Measurements from ENCODE around the gene TTLL12. TPM values are rescaled to one million over a fixed set of nuclear protein-coding genes. Genes with fewer than 3 reads are reported as not detected.

TTLL12 gene
- total RNA-seq, 1 experiment from 2014 or later, result 61.0 TPM

GRCh38 chr22:43180670-43181069 lies 6.3 kb downstream of the TTLL12 start:
- H3K36me3 Mint-ChIP-seq (ENCODE audit: insufficient read depth, unreplicated experiment), result peaks cover 65% of the 10 kb centered on the region
- H3K27ac Mint-ChIP-seq (ENCODE audit: low read depth, unreplicated experiment), result peak overlapping the region; percentile 42
- intact Hi-C loops (cut with micrococcal nuclease), result loop anchor here (1.0 kb wide), 1 partner anchor 10 kb away; no protein-coding TSS in a partner anchor
- ChIA-PET POLR2A (no interaction called here), CTCF (no interaction called here)
- H3K27me3 Mint-ChIP-seq (ENCODE audit: insufficient read depth, unreplicated experiment), result no peaks in the 10 kb centered on the region
- no peak overlapping the region for H3K4me3 Mint-ChIP-seq (ENCODE audit: unreplicated experiment)
- TF ChIP-seq, protein P1, sequence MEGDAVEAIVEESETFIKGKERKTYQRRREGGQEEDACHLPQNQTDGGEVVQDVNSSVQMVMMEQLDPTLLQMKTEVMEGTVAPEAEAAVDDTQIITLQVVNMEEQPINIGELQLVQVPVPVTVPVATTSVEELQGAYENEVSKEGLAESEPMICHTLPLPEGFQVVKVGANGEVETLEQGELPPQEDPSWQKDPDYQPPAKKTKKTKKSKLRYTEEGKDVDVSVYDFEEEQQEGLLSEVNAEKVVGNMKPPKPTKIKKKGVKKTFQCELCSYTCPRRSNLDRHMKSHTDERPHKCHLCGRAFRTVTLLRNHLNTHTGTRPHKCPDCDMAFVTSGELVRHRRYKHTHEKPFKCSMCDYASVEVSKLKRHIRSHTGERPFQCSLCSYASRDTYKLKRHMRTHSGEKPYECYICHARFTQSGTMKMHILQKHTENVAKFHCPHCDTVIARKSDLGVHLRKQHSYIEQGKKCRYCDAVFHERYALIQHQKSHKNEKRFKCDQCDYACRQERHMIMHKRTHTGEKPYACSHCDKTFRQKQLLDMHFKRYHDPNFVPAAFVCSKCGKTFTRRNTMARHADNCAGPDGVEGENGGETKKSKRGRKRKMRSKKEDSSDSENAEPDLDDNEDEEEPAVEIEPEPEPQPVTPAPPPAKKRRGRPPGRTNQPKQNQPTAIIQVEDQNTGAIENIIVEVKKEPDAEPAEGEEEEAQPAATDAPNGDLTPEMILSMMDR (IDR thresholded peaks at IDR 0.05; ENCODE audit: unreplicated experiment), result no peak
- BruUV-seq (replicated peaks), result no TSS peak
- H3K9me3 Mint-ChIP-seq (ENCODE audit: unreplicated experiment), result no peaks in the 10 kb centered on the region
- H3K4me1 Mint-ChIP-seq (ENCODE audit: insufficient read depth, unreplicated experiment), result peaks cover 8% of the 10 kb centered on the region
- DNase-seq (ENCODE audit: unreplicated experiment), result no peak

GRCh38 chr22:43179911-43180195 lies 7.1 kb downstream of the TTLL12 start:
- no TSS peak for BruUV-seq (replicated peaks)
- Mint-ChIP-seq H3K4me3 (ENCODE audit: unreplicated experiment) (no peak overlapping the region), H3K4me1 (ENCODE audit: insufficient read depth, unreplicated experiment) (peaks cover 8% of the 10 kb centered on the region), H3K27ac (ENCODE audit: low read depth, unreplicated experiment) (peak overlapping the region; percentile 42), H3K27me3 (ENCODE audit: insufficient read depth, unreplicated experiment) (no peaks in the 10 kb centered on the region), H3K36me3 (ENCODE audit: insufficient read depth, unreplicated experiment) (peaks cover 61% of the 10 kb centered on the region), H3K9me3 (ENCODE audit: unreplicated experiment) (no peaks in the 10 kb centered on the region)
- ChIA-PET CTCF (no interaction called here), POLR2A (interaction anchor here (0.5 kb wide), 1 partner anchor 566 kb away, joined by 3 read pairs; no protein-coding TSS in a partner anchor)
- TF ChIP-seq, protein P1 (IDR thresholded peaks at IDR 0.05; ENCODE audit: unreplicated experiment), result no peak
- intact Hi-C loops (cut with micrococcal nuclease), result no loop called here
- no peak for DNase-seq (ENCODE audit: unreplicated experiment)

GRCh38 chr22:43179146-43179910 lies 7.6 kb downstream of the TTLL12 start:
- no peak for DNase-seq (ENCODE audit: unreplicated experiment)
- no TSS peak for BruUV-seq (replicated peaks)
- CTCF ChIA-PET, result interaction anchor here (0.6 kb wide), 1 partner anchor 117 kb away, joined by 3 read pairs; no protein-coding TSS in a partner anchor
- TF ChIP-seq, protein P1 (IDR thresholded peaks at IDR 0.05; ENCODE audit: unreplicated experiment), result no peak
- Mint-ChIP-seq H3K4me3 (ENCODE audit: unreplicated experiment) (no peak overlapping the region), H3K9me3 (ENCODE audit: unreplicated experiment) (no peaks in the 10 kb centered on the region), H3K27ac (ENCODE audit: low read depth, unreplicated experiment) (no peak overlapping the region), H3K27me3 (ENCODE audit: insufficient read depth, unreplicated experiment) (no peaks in the 10 kb centered on the region), H3K4me1 (ENCODE audit: insufficient read depth, unreplicated experiment) (peaks cover 6% of the 10 kb centered on the region), H3K36me3 (ENCODE audit: insufficient read depth, unreplicated experiment) (peaks cover 64% of the 10 kb centered on the region)
- intact Hi-C loops (cut with micrococcal nuclease), result no loop called here
- POLR2A ChIA-PET, result no interaction called here

- ChIA-PET CTCF (no interaction called here), POLR2A (interaction anchor here (1.1 to 1.4 kb wide), 2 partner anchors 10 to 14 kb away, joined by 3 to 5 read pairs; partner anchors contain the start of gene TTLL12)
- Mint-ChIP-seq H3K36me3 (ENCODE audit: insufficient read depth, unreplicated experiment) (peaks cover 72% of the 10 kb centered on the region), H3K27ac (ENCODE audit: low read depth, unreplicated experiment) (no peak overlapping the region), H3K27me3 (ENCODE audit: insufficient read depth, unreplicated experiment) (no peaks in the 10 kb centered on the region), H3K9me3 (ENCODE audit: unreplicated experiment) (no peaks in the 10 kb centered on the region), H3K4me1 (ENCODE audit: insufficient read depth, unreplicated experiment) (no peaks in the 10 kb centered on the region), H3K4me3 (ENCODE audit: unreplicated experiment) (no peak overlapping the region)
- no peak for DNase-seq (ENCODE audit: unreplicated experiment)
- TF ChIP-seq, protein P1 (IDR thresholded peaks at IDR 0.05; ENCODE audit: unreplicated experiment), result no peak
- intact Hi-C loops (cut with micrococcal nuclease), result no loop called here
- no TSS peak for BruUV-seq (replicated peaks)
Measured at GRCh38 chr22:43177479-43177878, 9.5 kb downstream of the TTLL12 start.
